ENCODE data around the gene TTC33.
"Not testable (repeated sequence)": the region's sequence is repeated elsewhere in the genome, so short reads cannot be mapped to it uniquely, and the experiment has no call there.

TTC33 gene

DNA sequence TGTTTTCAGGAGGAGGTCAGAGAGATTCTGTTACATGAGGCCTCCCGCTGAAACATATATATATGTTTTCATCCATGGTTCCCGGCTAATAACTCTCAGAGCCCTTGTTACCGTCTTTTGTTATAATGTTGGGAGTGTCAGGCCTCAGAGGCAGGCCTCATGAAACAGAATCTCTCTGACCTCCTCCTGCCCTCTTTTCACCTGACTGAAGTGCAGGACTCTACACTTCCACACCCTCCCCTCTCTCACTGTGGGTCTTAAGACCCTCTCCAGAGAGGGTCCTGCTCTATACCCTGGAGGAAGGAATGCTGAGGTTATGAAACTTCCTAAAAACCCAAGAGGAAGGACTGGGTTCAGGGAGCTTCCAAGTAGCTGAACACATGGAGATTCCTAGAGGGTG lies 104.6 kb downstream of the TTC33 start:
- no peak for DNase-seq

DNA sequence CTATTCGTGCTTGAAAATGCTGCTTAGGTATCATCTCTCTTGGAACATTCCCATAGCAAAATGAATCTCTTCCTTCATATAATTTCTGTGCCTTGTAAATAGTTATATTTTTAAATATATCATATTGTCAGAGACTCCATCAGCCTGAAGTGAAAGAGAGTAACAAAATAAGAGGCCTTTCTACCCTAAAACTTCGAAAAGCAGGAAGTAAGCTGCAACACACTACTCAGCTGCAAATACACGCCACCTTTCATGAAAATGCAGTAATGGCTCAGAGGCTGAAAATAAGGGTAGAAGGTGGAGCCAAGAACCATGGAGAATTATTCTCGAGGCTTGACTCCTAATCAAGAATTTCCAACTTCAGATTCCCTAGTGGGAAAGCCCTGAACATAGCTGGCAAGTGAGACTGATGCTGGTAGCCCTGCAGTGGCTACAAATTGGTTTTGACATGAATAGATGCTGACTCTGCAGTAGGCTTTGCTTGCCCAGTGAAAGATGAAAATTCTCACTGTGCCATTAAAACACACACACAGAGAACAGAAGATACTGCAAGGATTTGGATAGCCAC lies 106.2 kb downstream of the TTC33 start:
- no peak for DNase-seq

DNA sequence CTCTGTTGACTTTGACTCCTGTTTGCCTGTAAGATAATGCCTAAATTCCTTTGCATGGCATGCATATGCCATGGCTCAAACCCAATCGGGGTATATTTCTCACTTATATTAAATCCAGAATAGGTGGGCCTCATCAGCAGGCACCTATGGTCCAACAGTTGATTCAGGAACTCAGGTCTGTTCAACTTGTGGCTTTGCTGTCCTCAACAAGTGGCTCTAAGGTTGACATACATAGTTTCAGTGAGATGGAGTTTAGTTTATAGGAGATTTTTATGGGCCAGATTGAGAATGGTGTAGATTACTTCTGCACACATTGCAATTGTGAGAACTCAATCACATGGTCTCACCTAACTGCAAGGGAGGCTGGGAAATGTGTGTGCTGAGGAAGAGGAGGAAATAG lies 107.6 kb downstream of the TTC33 start:
- DNase-seq: no peak

DNA sequence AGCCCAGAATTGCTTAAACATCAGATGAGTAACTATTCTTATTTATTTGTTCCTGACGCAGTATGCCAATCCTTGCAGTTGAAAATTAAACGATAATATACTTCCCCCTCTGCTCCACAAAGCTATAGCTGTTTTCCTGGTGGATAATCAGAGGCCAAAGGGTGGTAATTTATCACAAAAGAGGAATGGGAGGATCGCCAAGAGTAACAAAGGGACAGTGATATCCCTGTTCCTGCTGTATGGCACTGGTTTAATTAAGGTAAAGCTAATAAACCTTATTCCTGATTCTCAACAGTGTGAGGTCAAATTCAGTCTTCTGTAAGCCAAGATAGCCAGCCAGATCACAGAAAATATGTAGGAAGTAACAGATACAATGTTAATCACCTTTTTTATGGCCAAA lies 109.5 kb downstream of the TTC33 start:
- DNase-seq: no peak

DNA sequence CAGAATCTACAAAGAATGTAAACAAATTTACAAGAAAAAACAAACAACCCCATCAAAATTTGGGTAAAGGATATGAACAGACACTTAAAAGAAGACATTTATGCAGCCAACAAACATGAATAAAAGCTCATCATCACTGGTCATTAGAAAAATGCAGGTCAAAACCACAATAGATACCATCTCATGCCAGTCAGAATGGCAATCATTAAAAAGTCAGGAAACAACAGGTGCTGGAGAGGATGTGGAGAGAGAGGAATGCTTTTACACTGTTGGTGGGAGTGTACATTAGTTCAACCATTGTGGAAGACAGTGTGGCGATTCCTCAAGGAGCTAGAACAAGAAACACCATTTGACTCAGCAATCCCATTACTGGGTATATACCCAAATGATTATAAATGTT lies 116.2 kb downstream of the TTC33 start:
- DNase-seq: not testable (repeated sequence)

DNA sequence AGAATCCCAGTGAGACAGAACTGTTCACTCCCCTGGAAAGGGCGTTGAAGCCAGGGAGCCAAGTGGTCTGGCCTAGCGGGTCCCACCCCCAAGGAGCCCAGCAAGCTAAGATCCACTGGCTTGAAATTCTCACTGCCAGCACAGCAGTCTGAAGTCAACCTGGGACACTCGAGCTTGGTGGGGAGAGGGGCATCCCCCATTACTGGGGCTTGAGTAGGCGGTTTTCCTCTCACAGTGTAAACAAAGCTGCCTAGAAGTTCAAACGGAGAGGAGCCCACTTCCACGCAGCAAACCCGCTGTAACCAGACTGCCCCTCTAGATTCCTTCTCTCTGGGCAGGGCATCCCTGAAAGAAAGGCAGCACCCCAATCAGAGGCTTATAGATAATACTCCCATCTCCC lies 121.2 kb downstream of the TTC33 start:
- DNase-seq: no peak

DNA sequence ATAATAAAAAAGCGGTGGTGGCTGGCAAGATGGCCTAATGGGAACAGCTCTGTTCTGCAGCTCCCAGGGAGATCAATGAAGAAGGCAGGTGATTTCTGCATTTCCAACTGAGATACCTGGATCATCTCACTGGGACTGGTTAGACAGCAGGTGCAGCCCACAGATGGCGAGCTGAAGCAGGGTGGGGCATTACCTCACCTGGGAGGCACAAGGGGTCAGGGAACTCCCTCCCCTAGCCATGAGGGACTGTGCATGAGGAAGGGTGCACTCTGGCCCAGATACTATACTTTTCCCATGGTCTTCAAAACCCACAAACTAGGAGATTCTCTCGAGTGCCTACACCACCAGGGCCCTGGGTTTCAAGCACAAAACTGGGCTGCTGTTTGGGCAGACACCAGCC lies 121.6 kb downstream of the TTC33 start:
- DNase-seq: no peak

DNA sequence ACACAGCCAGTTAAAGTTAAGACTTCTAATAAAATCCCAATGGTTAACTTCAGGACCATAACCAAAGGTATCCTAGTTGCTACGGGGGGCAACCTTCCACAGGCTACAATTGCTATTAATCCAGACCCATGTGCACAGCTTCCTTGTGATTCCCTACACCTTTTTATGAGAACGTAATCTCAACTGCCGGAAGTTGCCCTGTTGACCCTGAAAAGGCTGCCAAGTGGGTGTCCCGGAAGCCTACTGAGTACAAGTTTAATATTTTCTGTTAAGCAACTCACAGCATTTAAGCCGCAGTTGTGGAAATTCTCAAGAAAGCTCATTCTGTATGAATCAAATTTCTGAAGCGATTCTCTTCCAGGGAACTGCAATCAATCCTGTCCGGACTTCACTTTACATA lies 124.5 kb downstream of the TTC33 start:
- DNase-seq: no peak

DNA sequence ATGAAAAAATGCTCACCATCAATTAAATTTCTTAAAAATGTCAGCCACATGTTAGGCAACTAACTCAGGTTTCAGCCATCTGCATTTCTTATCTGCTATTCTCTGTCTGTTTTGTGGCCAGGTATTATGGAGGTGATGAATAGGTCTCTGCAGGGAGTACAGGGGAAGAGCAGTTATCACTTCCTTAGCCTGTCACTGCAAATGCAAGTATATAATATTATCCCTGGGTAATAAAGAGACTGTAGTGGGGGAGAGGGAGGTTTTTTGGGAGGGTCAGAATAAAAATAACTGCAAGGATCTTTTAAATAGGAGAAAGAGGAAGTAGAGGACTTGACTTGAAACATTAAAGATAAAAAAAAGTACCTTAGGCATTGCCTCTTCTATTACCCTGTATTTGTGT lies 125.6 kb downstream of the TTC33 start:
- DNase-seq: no peak

DNA sequence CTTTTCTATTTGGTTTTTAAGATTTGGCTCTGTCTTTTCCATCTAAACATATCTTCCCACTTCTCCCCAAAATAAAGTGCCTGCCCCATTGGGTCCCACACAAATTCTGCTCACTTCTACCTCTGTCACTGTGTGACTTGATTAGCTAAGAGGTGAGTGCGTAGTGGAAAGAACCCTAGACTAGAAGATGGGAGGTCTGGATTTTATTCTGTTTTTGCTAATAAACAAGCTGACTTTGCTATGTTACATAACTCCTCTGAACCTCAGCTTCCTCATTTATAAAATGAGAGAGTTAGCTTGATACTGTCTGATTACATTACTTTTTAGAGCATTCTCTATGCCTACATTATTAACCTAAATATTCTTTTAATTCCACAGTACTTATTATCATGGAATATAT lies 127.4 kb downstream of the TTC33 start:
- DNase-seq: no peak

DNA sequence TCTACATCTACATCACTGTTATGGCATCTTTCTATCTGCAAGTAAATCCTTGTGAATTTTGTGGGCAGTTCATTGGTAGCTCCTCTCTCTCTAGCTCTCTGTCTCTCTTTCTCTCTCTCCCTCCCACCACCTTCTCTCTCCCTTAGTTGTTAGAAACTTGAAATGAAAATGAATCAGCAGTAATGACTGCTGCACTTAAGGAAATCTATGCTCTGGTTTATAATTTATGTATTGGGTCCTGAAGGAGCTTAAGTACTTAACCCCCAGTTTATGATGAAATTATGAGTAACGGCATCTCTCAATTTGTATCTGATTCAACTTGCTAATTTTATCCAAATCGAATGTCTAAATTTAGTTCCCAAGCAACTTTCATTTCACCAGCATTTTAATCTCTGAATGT lies 128.1 kb downstream of the TTC33 start:
- no peak for DNase-seq

DNA sequence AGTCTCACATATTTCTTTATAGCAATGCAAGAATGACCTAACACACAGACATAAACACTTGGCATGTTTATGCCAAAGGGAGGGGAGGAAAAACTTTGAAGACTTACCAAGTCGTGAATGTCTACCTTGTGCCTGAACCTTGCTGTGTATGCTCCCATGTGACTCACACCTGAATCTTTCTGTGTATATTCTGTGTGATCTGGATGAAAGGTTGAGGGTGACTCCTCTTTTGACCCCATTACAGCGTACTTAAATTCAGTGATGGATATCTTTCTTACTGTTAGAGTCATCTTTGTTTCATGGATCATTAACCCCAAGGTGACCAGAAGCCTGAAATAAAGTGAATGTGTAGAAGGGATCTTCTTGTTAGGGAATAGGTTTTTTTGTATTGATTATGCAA lies 129.0 kb downstream of the TTC33 start:
- DNase-seq: no peak

DNA sequence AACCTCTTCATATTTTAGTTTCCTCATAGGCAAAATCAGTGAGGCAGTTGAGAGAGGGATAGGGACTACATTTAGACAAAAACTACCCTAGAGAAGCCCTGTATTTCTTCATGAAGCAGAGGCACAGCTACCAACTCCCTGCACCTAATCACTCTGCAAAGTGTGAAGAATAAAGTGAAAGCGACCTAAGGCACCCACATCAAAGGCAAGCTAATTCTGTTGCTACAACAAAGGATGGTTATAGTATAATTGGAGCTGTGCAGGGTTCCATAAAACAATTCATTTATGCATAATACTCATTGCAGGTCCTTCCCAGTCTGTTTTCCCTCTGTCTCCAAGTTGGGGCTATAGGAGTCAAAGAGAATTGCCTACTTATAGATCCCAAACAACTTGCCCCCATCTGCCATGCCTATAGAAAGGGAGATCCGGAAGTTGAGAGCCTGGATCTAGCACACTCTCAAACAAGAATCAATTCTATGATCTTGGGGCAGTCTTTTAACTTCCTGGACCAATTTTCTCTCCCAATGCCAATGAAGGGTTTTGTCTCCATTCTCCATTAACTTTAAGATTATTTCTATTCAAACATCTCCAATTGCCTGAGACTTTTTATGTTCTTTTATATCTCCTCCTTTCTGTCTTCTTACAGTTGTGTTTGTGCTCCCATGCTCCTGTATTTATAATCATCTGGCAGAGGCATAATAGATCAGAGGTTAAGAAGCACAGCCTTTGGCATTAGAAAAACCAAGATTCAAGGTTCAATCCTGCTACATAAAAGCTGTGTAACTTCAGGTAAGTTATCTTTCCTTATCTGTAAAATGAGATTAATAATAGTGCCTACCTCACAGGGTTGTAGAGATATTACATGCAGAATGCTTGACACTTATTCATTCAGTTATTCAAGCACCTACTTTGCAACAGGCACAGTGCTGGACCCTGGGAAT lies 132.0 kb downstream of the TTC33 start:
- DNase-seq: no peak

DNA sequence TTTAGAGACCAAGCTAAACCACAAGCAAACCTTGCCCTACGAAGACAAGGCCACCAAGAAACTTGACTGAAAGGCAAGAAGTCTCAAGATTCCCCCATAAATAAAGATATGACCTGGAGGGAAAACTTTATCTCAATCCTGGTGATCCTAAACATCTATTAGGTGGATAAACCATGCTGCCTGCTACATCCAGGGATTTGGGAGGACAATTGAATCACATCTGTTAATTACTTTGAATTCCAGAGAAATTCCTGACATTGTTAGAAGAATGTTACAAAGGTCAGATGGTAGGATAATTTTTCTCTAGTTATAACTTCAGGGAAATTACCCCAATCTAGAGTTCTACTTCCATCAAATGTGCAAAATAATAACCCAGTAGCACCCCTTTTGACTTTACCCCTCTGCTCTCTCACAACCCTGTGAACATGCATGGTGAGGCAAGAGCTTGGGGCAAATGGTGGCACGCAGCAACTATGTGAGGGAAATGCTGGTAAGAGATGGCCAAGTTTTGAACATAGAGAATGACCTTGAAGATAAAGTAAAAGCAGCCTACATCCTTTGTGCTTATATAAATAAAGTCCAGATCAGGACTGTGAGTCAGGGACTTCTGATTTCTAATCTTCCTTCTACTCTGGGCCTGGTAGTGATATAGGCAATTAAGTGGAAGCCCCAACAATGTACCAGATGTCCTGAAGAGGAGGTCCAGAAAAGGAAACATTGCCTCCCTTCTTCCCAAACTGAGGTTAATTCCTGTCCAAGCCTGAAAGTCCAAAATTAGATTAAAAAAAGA lies 133.1 kb downstream of the TTC33 start:
- DNase-seq: no peak

DNA sequence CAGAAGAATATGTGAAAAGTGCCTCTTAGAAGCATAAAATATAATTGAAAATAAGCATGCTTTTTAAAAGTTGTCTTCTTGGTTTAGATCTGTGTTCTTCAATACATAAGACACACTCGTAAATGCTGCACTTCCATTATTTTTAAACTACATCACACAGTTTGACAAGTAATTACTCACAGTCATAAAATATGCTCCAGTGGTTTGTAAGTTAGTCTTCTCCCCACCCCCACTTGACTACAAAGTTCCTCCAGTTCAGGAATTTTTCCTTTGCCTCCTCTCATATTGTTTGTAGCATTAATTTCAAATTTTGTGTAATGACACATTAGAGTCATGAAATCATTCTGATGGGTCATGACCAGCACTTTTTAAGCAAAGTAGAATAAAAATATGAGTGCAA lies 136.3 kb downstream of the TTC33 start:
- DNase-seq: no peak

DNA sequence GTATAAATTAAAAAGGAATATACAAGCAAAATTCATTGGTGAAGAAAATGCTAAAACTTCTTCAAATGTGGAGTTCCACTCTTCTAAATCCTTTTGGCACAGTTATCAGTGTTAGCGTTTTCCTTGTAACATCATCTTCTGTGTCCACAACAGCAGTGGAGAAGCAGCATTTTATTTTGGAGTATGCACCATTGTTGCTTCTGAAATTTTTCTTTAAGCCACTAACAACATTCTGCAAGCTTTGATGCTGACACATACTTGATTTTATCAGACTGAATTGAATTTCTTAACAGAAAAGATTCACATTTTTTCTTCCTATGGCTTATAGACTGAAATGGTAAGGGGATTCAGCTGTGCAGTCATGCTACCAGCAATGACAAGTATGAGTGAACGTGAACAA lies 136.8 kb downstream of the TTC33 start:
- DNase-seq: no peak

DNA sequence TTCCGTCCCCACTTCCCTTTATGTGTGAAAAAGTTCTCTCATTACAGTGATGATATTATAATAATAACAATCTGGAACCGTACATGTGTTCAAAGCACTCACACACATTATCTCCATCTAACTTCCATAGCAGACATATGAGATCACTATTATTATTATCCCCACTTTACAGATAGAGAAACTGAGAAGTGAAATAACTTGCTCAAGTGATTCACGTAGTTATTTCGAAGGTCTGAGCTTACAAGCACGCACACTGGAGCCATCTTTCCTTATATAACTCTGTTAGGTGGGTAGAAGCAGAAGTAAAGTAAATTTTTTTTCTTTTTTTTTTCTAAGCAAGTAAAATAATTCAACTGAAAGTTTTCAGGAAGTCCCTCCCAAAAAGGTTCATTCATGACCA lies 139.0 kb downstream of the TTC33 start:
- no peak for DNase-seq

DNA sequence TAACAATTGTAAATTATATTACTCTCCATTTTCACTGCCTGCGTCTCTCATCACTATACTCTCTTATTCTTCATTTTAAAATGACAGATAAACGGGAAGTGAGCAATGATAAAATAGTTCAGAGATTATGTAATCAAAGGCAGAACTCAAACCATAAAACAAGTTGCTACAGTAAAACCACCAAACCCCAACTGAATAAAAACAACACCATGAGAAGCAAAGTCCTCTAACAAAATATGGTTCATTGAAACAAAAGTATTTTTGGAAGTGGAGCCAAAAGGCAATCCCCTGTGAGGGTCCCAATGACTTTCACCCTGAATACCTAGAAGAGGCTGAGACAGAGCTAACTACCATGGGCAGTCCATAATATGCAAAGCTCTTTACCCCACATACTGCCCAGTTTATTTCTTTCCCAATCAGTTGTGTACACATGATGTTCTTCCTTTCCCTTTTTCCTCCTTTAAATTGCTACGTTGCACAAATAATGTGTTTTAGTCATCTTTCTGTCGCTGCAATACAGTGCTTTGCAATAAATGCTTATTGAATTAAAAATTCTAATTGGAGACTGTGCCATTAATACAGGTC lies 140.1 kb downstream of the TTC33 start:
- DNase-seq: no peak

DNA sequence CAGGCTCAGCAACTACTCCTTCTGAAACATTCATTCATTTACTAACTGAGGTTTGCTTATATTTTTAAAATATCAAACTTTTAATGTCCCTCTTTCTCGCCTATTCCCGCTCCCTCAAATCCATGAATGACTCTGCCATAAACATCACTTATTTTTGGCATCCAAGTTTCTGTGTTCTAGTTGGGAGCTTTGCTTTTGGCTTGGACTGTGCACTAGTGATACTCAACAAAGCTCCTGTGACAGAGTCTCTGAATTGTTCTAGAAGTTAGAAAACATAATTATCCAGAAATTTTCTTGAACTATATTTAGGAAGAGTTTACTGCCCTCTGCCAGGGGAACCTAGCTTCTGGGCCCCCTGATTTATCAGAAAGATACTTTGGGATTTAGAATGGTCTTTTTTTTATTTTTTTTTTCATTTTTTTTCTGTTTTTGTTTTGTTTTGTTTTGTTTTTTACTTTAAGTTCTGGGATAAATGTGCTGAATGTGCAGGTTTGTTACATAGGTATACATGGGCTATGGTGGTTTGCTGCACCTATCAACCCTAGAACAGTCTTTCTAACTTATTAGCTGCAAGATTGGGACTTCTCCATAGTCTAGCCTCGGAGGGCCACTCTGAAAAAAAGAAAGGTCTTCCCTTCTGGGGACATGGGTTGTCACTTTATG lies 140.7 kb downstream of the TTC33 start:
- no peak for DNase-seq

DNA sequence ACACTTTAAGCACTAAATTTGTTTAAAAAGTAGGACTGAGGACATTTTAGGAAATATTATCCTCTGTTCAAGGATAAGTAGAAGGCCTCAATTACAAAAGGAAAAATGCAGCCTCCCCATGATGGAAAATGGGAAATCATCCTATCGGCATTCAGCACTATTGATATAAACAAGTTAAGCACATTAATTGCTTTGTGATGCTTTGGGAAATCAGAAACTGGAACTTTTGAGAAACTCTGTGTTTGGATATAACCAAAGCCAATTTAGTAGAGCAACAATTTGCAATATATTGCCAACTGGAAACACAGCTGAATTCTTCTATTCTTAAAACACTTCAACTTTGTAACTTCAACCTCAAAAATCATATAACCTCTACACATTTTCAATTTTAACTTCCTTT lies 141.3 kb downstream of the TTC33 start:
- no peak for DNase-seq

DNA sequence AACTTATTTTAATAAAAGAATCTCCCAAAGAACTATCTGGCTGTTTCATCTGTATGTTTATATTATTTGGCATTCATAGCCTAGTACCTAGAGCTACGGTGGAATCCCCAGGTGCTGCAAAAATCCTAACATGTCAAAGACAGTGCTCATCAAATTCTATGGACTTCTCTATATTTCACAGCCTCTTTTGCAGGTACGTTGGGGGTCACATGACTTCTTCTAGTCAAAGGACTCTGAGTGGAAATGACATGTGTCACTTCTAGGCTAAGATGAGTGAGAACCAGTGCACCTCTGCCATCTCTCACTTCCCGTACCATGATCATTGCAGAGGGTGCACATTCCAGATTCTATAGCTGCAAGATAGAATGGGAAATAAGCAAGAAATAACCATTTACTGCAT lies 148.6 kb downstream of the TTC33 start:
- DNase-seq: no peak

DNA sequence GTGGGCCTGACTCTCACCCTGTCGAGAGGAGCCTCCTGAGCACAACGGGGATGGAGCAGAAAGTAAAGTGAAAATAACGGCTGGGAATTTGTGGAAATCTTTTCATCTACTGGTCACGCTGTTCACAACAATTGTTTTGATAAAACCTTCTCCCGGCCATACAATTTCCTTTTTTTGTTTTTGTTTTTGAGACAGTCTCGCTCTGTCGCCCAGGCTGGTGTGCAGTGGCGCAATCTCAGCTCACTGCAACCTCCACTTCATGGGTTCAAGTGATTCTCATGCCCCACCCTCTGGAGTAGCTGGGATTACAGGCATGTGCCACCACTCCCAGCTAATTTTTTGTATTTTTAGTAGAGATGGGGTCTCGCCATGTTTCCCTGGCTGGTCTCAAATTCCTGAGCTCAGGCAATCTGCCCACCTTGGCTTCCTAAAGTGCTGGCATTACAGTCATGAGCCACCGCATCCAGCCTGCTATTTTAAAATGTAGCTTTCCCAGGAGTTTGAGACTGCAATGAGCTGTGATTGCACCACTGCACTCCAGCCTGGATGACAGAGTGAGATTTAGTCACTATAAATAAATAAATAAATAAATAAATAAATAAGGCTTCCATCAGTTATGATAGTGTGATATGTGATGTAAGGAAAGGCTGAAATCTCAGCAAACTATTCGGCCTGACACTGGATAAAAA lies 149.5 kb downstream of the TTC33 start:
- DNase-seq: no peak

Data from NCI-H526 (cell line).